Keratinocyte (primary cell): ENCODE measurements around the gene RET.

Experiments used
- CTCF ChIP-seq, 3 experiments: IDR thresholded peaks in 1 of 3; conservative IDR thresholded peaks in 1 of 3; optimal IDR thresholded peaks in 1 of 3; 2 replicates in 2 of 3; 3 replicates in 1 of 3; pipeline versions ENCODE3 to v1.5.1; 2011; ENCODE audit warnings: low read length in 3 of 3, mild to moderate bottlenecking in 3 of 3, moderate library complexity in 2 of 3, control low read depth in 1 of 3, inconsistent platforms in 1 of 3; ENCODE audit not compliant: insufficient read depth in 2 of 3; ENCODE audit errors: extremely low read depth in 1 of 3
- EZH2 ChIP-seq: IDR thresholded peaks from one replicate; pipeline ENCODE4 v1.6.1; 2012; ENCODE audit warnings: inconsistent platforms, mild to moderate bottlenecking, low read length, moderate library complexity

- no peak for TF ChIP-seq EZH2
- no peak for TF ChIP-seq CTCF (optimal IDR thresholded peaks at IDR 0.05 in 1 of 3, IDR thresholded peaks at IDR 0.05 in 1 of 3, conservative IDR thresholded peaks at IDR 0.05 in 1 of 3; ENCODE audit: extremely low read depth in 1 of 3, insufficient read depth in 2 of 3, low read length in 3 of 3)
Measured at GRCh38 chr10:43066481-43066880, 10.4 kb upstream of the RET start.
